Suppressor macrophage treated with lipopolysaccharide for 1 hour (primary cell): ENCODE data around the gene TRPV3.
A peak's percentile ranks its signal among the peaks of the same experiment; 100 is the strongest.
"Not testable (repeated sequence)": the region's sequence is repeated elsewhere in the genome, so short reads cannot be mapped to it uniquely, and the experiment has no call there.

Source experiments
- DNase-seq, 3 donors: peaks; one replicate each; pipeline ENCODE4 v3.0.0-alpha.2; 2020 to 2022

The TRPV3 gene

GRCh38 chr17:3514873-3515272, 42.7 kb downstream of the TRPV3 start:
- no peak for DNase-seq

- not testable (repeated sequence) for DNase-seq
Measured at GRCh38 chr17:3514167-3514566, 43.4 kb downstream of the TRPV3 start.

GRCh38 chr17:3513305-3514035, 44.1 kb downstream of the TRPV3 start:
- peak in 1 of 3 donors; percentile 9 for DNase-seq

GRCh38 chr17:3512505-3513171, 45.0 kb downstream of the TRPV3 start:
- DNase-seq = no peak

- DNase-seq = no peak
Measured at GRCh38 chr17:3511852-3512504, 45.6 kb downstream of the TRPV3 start.

GRCh38 chr17:3510090-3510489, 47.5 kb downstream of the TRPV3 start:
- no peak for DNase-seq

- DNase-seq = no peak
Measured at GRCh38 chr17:3507869-3508268, 49.7 kb downstream of the TRPV3 start.

GRCh38 chr17:3507071-3507470, 50.5 kb downstream of the TRPV3 start:
- DNase-seq = no peak

GRCh38 chr17:3506054-3506453, 51.6 kb downstream of the TRPV3 start:
- no peak for DNase-seq

GRCh38 chr17:3505008-3505407, 52.6 kb downstream of the TRPV3 start:
- DNase-seq = no peak

- DNase-seq = no peak
Measured at GRCh38 chr17:3503285-3503684, 54.3 kb downstream of the TRPV3 start.

GRCh38 chr17:3502466-3502865, 55.1 kb downstream of the TRPV3 start:
- DNase-seq = no peak

GRCh38 chr17:3501344-3501743, 56.3 kb downstream of the TRPV3 start:
- no peak for DNase-seq

GRCh38 chr17:3497101-3497500, 60.5 kb downstream of the TRPV3 start:
- DNase-seq = no peak

GRCh38 chr17:3485481-3486068, 72.0 kb downstream of the TRPV3 start:
- no peak for DNase-seq

GRCh38 chr17:3482852-3483251, 74.8 kb downstream of the TRPV3 start:
- DNase-seq = no peak

GRCh38 chr17:3479988-3480387, 77.6 kb downstream of the TRPV3 start:
- no peak for DNase-seq

GRCh38 chr17:3475812-3476610, 81.6 kb downstream of the TRPV3 start, which contains the start of gene ASPA:
TSS of gene ASPA (plus strand) at chr17:3475997. CDS start at chr17:3476160, 163 bp downstream.
- peak in 1 of 3 donors; percentile 2 for DNase-seq

GRCh38 chr17:3475251-3475685, 82.3 kb downstream of the TRPV3 start:
- peak in 1 of 3 donors; percentile 7 for DNase-seq

GRCh38 chr17:3474212-3474611, 83.4 kb downstream of the TRPV3 start:
- no peak for DNase-seq

GRCh38 chr17:3472137-3472536, 85.5 kb downstream of the TRPV3 start:
- DNase-seq = no peak

GRCh38 chr17:3471599-3471998, 86.0 kb downstream of the TRPV3 start, which contains the start of gene SPATA22:
TSS of gene SPATA22 (minus strand) at chr17:3471819. CDS start at chr17:3469325, 2,494 bp downstream.
- DNase-seq = no peak
